Measurements from ENCODE around the gene PLEKHG2. TPM values are rescaled to one million over a fixed set of nuclear protein-coding genes. Genes with fewer than 3 reads are reported as not detected.

The PLEKHG2 gene
- total and polyA plus RNA-seq, 7 experiments from 2014 or later, result 2.6 to 205 (median 21.7) TPM

GRCh38 chr19:39463403-39463802, 50.9 kb downstream of the PLEKHG2 start:
- H3K9me3 ChIP-seq (ENCODE audit: control insufficient read depth in 2 of 3, low read length in 3 of 3), result no peaks in the 10 kb centered on the region
- CTCF ChIA-PET, result interaction anchor here (1.2 to 1.4 kb wide), 2 partner anchors 11 to 13 kb away, joined by 3 to 6 read pairs; no protein-coding TSS in a partner anchor
- Mint-ChIP-seq H3K4me3 (no peak overlapping the region), H3K27ac (peak overlapping the region in 2 of 9 donors; percentile 7 to 9), H3K9me3 (peaks cover 0 to 2% (median 0%) of the 10 kb centered on the region in 11 donors), H3K4me1 (peaks cover 0 to 15% (median 4%) of the 10 kb centered on the region in 7 donors), H3K27me3 (no peaks in the 10 kb centered on the region), H3K36me3 (peaks cover 14 to 59% (median 26%) of the 10 kb centered on the region in 5 donors)
- intact Hi-C loops (cut with micrococcal nuclease), result no loop called here
- H3K4me1 ChIP-seq (ENCODE audit: control insufficient read depth in 2 of 2, insufficient read depth in 2 of 2, low read length in 2 of 2), result no peaks in the 10 kb centered on the region
- DNase-seq, result no peak
- H3K27me3 ChIP-seq (ENCODE audit: control insufficient read depth in 2 of 2, insufficient read depth in 2 of 2, low read length in 2 of 2), result no peaks in the 10 kb centered on the region
- peaks cover 38 to 85% (median 52%) of the 10 kb centered on the region in 3 experiments for H3K36me3 ChIP-seq (ENCODE audit: control insufficient read depth in 2 of 3, insufficient read depth in 3 of 3, low read length in 3 of 3)
- no peak for ATAC-seq
- no peak overlapping the region for H3K27ac ChIP-seq (ENCODE audit: low read depth, low read length)
- POLR2A ChIA-PET, result no interaction called here
- no peak overlapping the region for H3K4me3 ChIP-seq (ENCODE audit: low read length)

DNA sequence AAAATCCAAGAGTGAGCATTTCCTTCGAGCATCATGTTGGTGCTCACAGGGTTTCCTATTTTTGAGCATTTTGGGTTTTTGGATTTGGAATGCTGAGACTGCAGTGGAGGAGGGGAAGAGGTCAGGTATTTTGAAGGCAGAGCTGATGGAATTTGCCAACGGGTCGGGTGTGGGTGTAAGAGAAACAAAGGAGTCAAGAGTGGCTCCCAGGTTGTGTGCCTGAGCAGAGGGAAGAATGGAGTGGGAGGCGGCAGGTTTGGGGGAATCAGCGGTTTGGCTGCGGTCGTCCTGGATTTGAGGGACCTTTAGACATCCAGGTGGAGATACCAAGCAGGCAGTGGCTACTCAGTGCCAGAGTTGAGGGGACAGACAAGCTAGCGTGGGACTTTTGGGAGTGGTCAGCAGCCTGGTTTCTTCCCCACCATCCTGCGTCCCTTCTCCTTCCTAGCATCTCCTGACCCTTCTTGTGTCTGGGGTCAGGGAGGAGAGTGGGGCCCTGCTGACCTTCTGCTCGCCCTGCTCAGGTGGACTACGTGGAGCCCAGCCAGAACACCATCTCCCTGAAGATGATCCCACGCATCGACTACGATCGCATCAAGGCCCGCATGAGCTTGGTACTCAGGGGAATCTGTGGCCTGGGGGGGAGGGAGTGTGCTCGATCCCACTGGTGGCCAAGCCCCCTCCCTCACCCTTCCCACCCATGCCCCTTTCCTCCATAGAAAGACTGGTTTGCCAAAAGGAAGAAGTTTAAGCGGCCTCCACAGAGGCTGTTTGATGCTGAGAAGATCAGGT, 53.7 kb downstream of the PLEKHG2 start:
- DNase-seq, result no peak
- peaks cover 14 to 65% (median 23%) of the 10 kb centered on the region in 5 donors for H3K36me3 Mint-ChIP-seq
- intact Hi-C loops (cut with micrococcal nuclease), result no loop called here
- no peaks in the 10 kb centered on the region for H3K4me1 ChIP-seq (ENCODE audit: control insufficient read depth in 2 of 2, insufficient read depth in 2 of 2, low read length in 2 of 2)
- no peak overlapping the region for H3K27ac ChIP-seq (ENCODE audit: low read depth, low read length)
- H3K4me1 Mint-ChIP-seq, result peaks cover 0 to 10% (median 2%) of the 10 kb centered on the region in 7 donors
- no peak overlapping the region for H3K4me3 ChIP-seq (ENCODE audit: low read length)
- peaks cover 32 to 85% (median 48%) of the 10 kb centered on the region in 3 experiments for H3K36me3 ChIP-seq (ENCODE audit: control insufficient read depth in 2 of 3, insufficient read depth in 3 of 3, low read length in 3 of 3)
- no peak overlapping the region for H3K4me3 Mint-ChIP-seq
- CTCF ChIA-PET, result interaction anchor here (1.9 kb wide), 1 partner anchor 8 kb away, joined by 8 read pairs; no protein-coding TSS in a partner anchor
- POLR2A ChIA-PET, result no interaction called here
- H3K27ac Mint-ChIP-seq, result peak overlapping the region in 4 of 9 donors; percentile 8 to 78 (median 24)
- no peaks in the 10 kb centered on the region for H3K27me3 Mint-ChIP-seq
- peaks cover 0 to 2% (median 0%) of the 10 kb centered on the region in 11 donors for H3K9me3 Mint-ChIP-seq
- no peaks in the 10 kb centered on the region for H3K27me3 ChIP-seq (ENCODE audit: control insufficient read depth in 2 of 2, insufficient read depth in 2 of 2, low read length in 2 of 2)
- ATAC-seq, result no peak
- H3K9me3 ChIP-seq (ENCODE audit: control insufficient read depth in 2 of 3, low read length in 3 of 3), result no peaks in the 10 kb centered on the region

GRCh38 chr19:39467941-39468340, 55.5 kb downstream of the PLEKHG2 start:
- H3K4me1 ChIP-seq (ENCODE audit: control insufficient read depth in 2 of 2, insufficient read depth in 2 of 2, low read length in 2 of 2), result no peaks in the 10 kb centered on the region
- intact Hi-C loops (cut with micrococcal nuclease), result no loop called here

GRCh38 chr19:39469036-39469435, 56.6 kb downstream of the PLEKHG2 start:
- Mint-ChIP-seq H3K4me1 (peaks cover 0 to 13% (median 7%) of the 10 kb centered on the region in 7 donors), H3K36me3 (peaks cover 20 to 64% (median 28%) of the 10 kb centered on the region in 5 donors), H3K27ac (peak overlapping the region in 3 of 9 donors; percentile 41 to 55 (median 51)), H3K9me3 (peaks cover 0 to 2% (median 0%) of the 10 kb centered on the region in 11 donors), H3K27me3 (no peaks in the 10 kb centered on the region), H3K4me3 (no peak overlapping the region)
- H3K36me3 ChIP-seq (ENCODE audit: control insufficient read depth in 2 of 3, insufficient read depth in 3 of 3, low read length in 3 of 3), result peaks cover 42 to 98% (median 63%) of the 10 kb centered on the region in 3 experiments
- POLR2A ChIA-PET, result interaction anchor here (0.8 kb wide), 1 partner anchor 64 kb away, joined by 3 read pairs; the partner anchor contains the start of gene EID2B
- H3K27ac ChIP-seq (ENCODE audit: low read depth, low read length), result no peak overlapping the region
- CTCF ChIA-PET, result interaction anchor here (1.4 kb wide), 1 partner anchor 29 kb away, joined by 3 read pairs; no protein-coding TSS in a partner anchor
- ATAC-seq (no peak), DNase-seq (no peak)
- H3K4me1 ChIP-seq (ENCODE audit: control insufficient read depth in 2 of 2, insufficient read depth in 2 of 2, low read length in 2 of 2), result no peaks in the 10 kb centered on the region
- H3K27me3 ChIP-seq (ENCODE audit: control insufficient read depth in 2 of 2, insufficient read depth in 2 of 2, low read length in 2 of 2), result no peaks in the 10 kb centered on the region
- no peak overlapping the region for H3K4me3 ChIP-seq (ENCODE audit: low read length)
- intact Hi-C loops (cut with micrococcal nuclease), result no loop called here
- no peaks in the 10 kb centered on the region for H3K9me3 ChIP-seq (ENCODE audit: control insufficient read depth in 2 of 3, low read length in 3 of 3)

More at GRCh38 chr19:39467941-39468340, 55.5 kb downstream of the PLEKHG2 start:
- H3K27me3 Mint-ChIP-seq, result no peaks in the 10 kb centered on the region
- H3K4me1 Mint-ChIP-seq, result peaks cover 0 to 13% (median 7%) of the 10 kb centered on the region in 7 donors
- no peaks in the 10 kb centered on the region for H3K9me3 ChIP-seq (ENCODE audit: control insufficient read depth in 2 of 3, low read length in 3 of 3)
- H3K27me3 ChIP-seq (ENCODE audit: control insufficient read depth in 2 of 2, insufficient read depth in 2 of 2, low read length in 2 of 2), result no peaks in the 10 kb centered on the region
- H3K27ac Mint-ChIP-seq, result peak overlapping the region in 2 of 9 donors; percentile 31 to 51
- no peak for DNase-seq
- H3K9me3 Mint-ChIP-seq, result peaks cover 0 to 2% (median 0%) of the 10 kb centered on the region in 11 donors
- H3K27ac ChIP-seq (ENCODE audit: low read depth, low read length), result no peak overlapping the region
- H3K4me3 ChIP-seq (ENCODE audit: low read length), result no peak overlapping the region
- peaks cover 40 to 95% (median 60%) of the 10 kb centered on the region in 3 experiments for H3K36me3 ChIP-seq (ENCODE audit: control insufficient read depth in 2 of 3, insufficient read depth in 3 of 3, low read length in 3 of 3)
- POLR2A ChIA-PET, result no interaction called here
- CTCF ChIA-PET, result no interaction called here
- peaks cover 20 to 70% (median 25%) of the 10 kb centered on the region in 5 donors for H3K36me3 Mint-ChIP-seq
- H3K4me3 Mint-ChIP-seq, result no peak overlapping the region
- ATAC-seq, result no peak

DNA sequence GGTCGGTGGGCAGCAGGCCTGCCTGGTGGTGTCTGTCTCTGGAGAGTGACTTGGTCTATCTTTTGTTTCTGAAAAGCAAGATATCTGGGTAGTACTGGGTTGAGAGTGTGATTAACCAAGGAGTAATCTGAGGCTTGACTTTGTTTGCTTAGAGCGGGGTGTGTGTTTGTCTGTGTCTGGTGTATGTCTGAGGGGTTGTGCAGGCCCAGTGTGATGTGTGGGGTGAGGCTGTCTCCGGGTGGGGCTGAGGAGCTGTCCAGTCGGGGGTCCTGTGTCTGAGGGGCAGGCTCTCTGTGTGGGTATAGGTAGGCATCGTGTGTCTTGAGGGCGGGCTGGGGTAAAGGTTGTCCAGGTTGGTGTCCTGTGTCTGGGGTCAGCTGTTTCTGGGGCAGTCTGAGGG, 57.1 kb downstream of the PLEKHG2 start:
- no peaks in the 10 kb centered on the region for H3K9me3 ChIP-seq (ENCODE audit: control insufficient read depth in 2 of 3, low read length in 3 of 3)
- DNase-seq (no peak), ATAC-seq (no peak)
- intact Hi-C loops (cut with micrococcal nuclease), result no loop called here
- ChIA-PET POLR2A (no interaction called here), CTCF (interaction anchor here (0.6 to 1.4 kb wide), 2 partner anchors 29 to 133 kb away, joined by 3 read pairs; no protein-coding TSS in a partner anchor)
- no peak overlapping the region for H3K27ac ChIP-seq (ENCODE audit: low read depth, low read length)
- no peaks in the 10 kb centered on the region for H3K27me3 ChIP-seq (ENCODE audit: control insufficient read depth in 2 of 2, insufficient read depth in 2 of 2, low read length in 2 of 2)
- H3K27ac Mint-ChIP-seq, result peak overlapping the region in 4 of 9 donors; percentile 4 to 63 (median 56)
- H3K36me3 Mint-ChIP-seq, result peaks cover 20 to 68% (median 32%) of the 10 kb centered on the region in 5 donors
- H3K4me1 ChIP-seq (ENCODE audit: control insufficient read depth in 2 of 2, insufficient read depth in 2 of 2, low read length in 2 of 2), result no peaks in the 10 kb centered on the region
- no peak overlapping the region for H3K4me3 ChIP-seq (ENCODE audit: low read length)
- peaks cover 0 to 13% (median 8%) of the 10 kb centered on the region in 7 donors for H3K4me1 Mint-ChIP-seq
- H3K27me3 Mint-ChIP-seq, result no peaks in the 10 kb centered on the region
- H3K9me3 Mint-ChIP-seq, result peaks cover 0 to 2% (median 0%) of the 10 kb centered on the region in 11 donors
- H3K4me3 Mint-ChIP-seq, result no peak overlapping the region
- peaks cover 44 to 98% (median 66%) of the 10 kb centered on the region in 3 experiments for H3K36me3 ChIP-seq (ENCODE audit: control insufficient read depth in 2 of 3, insufficient read depth in 3 of 3, low read length in 3 of 3)

DNA sequence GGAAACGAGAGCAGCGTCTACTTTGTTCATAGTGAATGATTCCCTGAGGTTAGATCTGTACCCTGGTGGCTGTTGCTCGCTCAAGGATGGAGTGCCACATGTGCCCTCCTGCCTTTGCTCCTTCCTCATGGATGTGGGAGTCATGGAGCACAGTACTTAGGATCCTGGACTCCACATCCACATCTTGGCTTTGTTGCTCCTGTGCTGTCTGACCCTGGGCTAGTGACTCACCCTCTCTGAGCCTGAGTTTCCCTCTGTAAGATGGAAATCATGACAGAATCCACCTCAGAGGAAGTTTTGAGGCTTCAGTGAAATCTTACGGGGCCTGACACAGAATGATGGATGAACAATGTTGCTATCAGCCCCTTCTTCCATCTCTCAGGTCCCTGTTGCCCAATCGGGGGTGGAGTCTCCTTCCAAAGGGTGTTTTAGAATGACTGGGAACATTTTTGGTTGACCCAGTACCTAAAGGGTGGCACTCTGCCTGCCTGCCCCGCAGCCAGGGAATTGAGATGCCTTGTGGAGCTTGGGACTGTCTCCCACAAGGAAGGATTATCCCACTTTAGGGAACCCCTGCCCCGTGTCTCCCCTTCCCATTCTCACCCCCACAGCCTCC, 58.4 kb downstream of the PLEKHG2 start:
- CTCF ChIA-PET, result no interaction called here
- H3K36me3 Mint-ChIP-seq, result peaks cover 18 to 59% (median 26%) of the 10 kb centered on the region in 5 donors

More for the DNA sequence above, 58.4 kb downstream of the PLEKHG2 start:
- H3K36me3 ChIP-seq (ENCODE audit: control insufficient read depth in 2 of 3, insufficient read depth in 3 of 3, low read length in 3 of 3), result peaks cover 37 to 97% (median 57%) of the 10 kb centered on the region in 3 experiments
- DNase-seq, result no peak
- Mint-ChIP-seq H3K4me3 (no peak overlapping the region), H3K9me3 (peaks cover 0 to 3% (median 0%) of the 10 kb centered on the region in 11 donors), H3K27ac (peak overlapping the region in 1 of 9 donors; percentile 50), H3K4me1 (peaks cover 0 to 14% (median 8%) of the 10 kb centered on the region in 7 donors), H3K27me3 (no peaks in the 10 kb centered on the region)
- H3K4me3 ChIP-seq (ENCODE audit: low read length), result no peak overlapping the region
- no peaks in the 10 kb centered on the region for H3K9me3 ChIP-seq (ENCODE audit: control insufficient read depth in 2 of 3, low read length in 3 of 3)
- H3K27me3 ChIP-seq (ENCODE audit: control insufficient read depth in 2 of 2, insufficient read depth in 2 of 2, low read length in 2 of 2), result no peaks in the 10 kb centered on the region
- POLR2A ChIA-PET, result interaction anchor here (1.7 kb wide), 2 partner anchors 10 to 26 kb away, joined by 4 to 5 read pairs; partner anchors contain the start of genes SUPT5H and TIMM50
- H3K4me1 ChIP-seq (ENCODE audit: control insufficient read depth in 2 of 2, insufficient read depth in 2 of 2, low read length in 2 of 2), result no peaks in the 10 kb centered on the region
- intact Hi-C loops (cut with micrococcal nuclease), result no loop called here
- no peak overlapping the region for H3K27ac ChIP-seq (ENCODE audit: low read depth, low read length)
- ATAC-seq, result no peak

Measured in naive thymus-derived CD4-positive, alpha-beta T cell (primary cell).